Measurements from ENCODE around the gene SYT2. TPM values are rescaled to one million over a fixed set of nuclear protein-coding genes. Genes with fewer than 3 reads are reported as not detected.
"Not testable (repeated sequence)": the region's sequence is repeated elsewhere in the genome, so short reads cannot be mapped to it uniquely, and the experiment has no call there.

Gene SYT2
- total RNA-seq, 2 experiments from 2014 or later = not detected

GRCh38 chr1:202638701-202639305 lies 71.5 kb downstream of the SYT2 start:
- H3K27ac Mint-ChIP-seq; DNase-seq; ATAC-seq (ENCODE audit: low read depth); H3K4me3 Mint-ChIP-seq; H3K4me1 Mint-ChIP-seq; H3K9me3 Mint-ChIP-seq; POLR2A ChIA-PET; H3K36me3 Mint-ChIP-seq: not testable (repeated sequence)
- peaks cover 79% of the 10 kb centered on the region for H3K27me3 Mint-ChIP-seq

DNA sequence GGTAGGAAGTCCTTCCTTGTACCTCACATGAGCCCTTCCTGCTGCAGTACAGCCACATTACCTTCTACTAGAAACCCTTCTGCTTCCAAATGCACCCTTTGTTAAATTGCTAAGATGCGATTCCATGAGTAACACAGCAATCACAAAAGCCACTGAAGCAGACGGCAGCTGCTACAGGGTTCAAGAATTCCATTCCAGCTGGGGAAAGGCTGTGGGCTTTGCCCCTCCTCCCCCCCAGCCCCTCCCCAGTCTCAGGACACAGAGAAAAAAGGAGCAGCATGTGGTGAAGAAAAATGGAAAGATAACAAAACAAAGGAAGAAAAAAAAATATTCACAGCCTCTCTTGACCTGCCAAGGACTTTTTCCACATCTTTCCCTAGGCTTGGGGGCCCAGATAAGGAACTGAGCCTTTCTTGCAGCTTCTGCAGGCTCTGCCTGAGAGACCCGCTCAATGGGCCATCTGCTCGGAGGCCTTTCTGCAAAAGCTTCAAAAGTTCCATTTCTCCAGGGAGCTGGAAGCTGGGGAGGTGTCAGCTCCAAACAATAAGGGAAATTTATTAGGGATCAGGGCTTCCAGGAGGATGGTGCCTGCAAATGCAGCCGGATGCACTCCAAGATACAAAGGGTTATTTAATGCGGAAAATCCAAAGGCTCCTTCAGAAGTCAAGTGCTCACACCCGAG lies 72.1 kb downstream of the SYT2 start:
- Mint-ChIP-seq H3K27me3 (peaks cover 79% of the 10 kb centered on the region), H3K27ac (no peak overlapping the region), H3K36me3 (no peaks in the 10 kb centered on the region), H3K4me1 (peaks cover 2% of the 10 kb centered on the region), H3K4me3 (no peak overlapping the region), H3K9me3 (no peaks in the 10 kb centered on the region)
- no peak for DNase-seq
- ATAC-seq (ENCODE audit: low read depth) = no peak
- POLR2A ChIA-PET = no interaction called here

GRCh38 chr1:202637321-202638018 lies 72.8 kb downstream of the SYT2 start:
- H3K36me3 Mint-ChIP-seq; DNase-seq; H3K27ac Mint-ChIP-seq; POLR2A ChIA-PET; H3K4me3 Mint-ChIP-seq; H3K4me1 Mint-ChIP-seq; H3K9me3 Mint-ChIP-seq; ATAC-seq (ENCODE audit: low read depth): not testable (repeated sequence)
- H3K27me3 Mint-ChIP-seq = peaks cover 77% of the 10 kb centered on the region

DNA sequence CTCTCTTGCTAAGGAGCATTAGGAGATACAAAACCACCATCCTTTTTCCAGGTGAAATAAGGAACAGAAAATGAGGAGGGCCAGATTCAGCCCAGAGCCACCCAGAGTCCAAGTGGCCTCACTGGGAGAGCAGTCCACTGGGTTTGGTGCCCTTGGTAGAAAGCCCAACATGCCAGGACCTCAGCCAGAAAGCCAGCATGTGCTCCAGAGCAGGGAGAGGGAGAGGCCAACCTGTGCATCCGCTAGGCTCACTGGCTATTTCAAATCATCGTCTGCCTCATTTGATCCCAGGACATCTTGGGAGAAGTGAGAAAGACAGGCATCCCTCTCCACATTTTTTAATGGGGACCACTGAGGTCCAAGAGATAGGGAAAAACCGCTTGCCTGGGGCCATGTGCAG lies 74.1 kb downstream of the SYT2 start:
- H3K4me1 Mint-ChIP-seq; H3K4me3 Mint-ChIP-seq; DNase-seq; H3K36me3 Mint-ChIP-seq; H3K27ac Mint-ChIP-seq; ATAC-seq (ENCODE audit: low read depth); POLR2A ChIA-PET; H3K9me3 Mint-ChIP-seq: not testable (repeated sequence)
- H3K27me3 Mint-ChIP-seq = peaks cover 73% of the 10 kb centered on the region

DNA sequence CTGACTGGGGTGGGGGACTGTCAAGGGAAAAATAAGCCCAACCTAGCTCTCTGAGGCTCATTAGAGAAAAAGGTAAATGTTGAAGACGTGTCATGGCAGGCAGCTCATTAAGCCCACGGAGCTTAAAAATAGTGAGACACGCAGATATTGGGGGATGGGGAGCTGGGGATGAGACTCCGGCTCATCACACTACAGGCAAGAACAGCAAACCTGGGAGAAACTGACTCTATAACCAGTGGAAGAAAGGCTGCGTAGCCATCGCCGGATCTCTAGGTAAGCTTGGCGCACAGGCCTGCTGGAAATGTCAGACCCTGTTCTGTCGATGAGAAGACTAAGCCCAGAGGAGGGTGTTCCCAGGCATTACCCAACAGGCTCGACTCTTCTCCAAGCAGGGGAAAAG lies 78.0 kb downstream of the SYT2 start:
- Mint-ChIP-seq H3K4me3 (no peak overlapping the region), H3K4me1 (peaks cover 20% of the 10 kb centered on the region), H3K27ac (no peak overlapping the region), H3K36me3 (no peaks in the 10 kb centered on the region), H3K27me3 (peaks cover 56% of the 10 kb centered on the region), H3K9me3 (no peaks in the 10 kb centered on the region)
- ATAC-seq (ENCODE audit: low read depth) (no peak), DNase-seq (no peak)
- POLR2A ChIA-PET = no interaction called here

DNA sequence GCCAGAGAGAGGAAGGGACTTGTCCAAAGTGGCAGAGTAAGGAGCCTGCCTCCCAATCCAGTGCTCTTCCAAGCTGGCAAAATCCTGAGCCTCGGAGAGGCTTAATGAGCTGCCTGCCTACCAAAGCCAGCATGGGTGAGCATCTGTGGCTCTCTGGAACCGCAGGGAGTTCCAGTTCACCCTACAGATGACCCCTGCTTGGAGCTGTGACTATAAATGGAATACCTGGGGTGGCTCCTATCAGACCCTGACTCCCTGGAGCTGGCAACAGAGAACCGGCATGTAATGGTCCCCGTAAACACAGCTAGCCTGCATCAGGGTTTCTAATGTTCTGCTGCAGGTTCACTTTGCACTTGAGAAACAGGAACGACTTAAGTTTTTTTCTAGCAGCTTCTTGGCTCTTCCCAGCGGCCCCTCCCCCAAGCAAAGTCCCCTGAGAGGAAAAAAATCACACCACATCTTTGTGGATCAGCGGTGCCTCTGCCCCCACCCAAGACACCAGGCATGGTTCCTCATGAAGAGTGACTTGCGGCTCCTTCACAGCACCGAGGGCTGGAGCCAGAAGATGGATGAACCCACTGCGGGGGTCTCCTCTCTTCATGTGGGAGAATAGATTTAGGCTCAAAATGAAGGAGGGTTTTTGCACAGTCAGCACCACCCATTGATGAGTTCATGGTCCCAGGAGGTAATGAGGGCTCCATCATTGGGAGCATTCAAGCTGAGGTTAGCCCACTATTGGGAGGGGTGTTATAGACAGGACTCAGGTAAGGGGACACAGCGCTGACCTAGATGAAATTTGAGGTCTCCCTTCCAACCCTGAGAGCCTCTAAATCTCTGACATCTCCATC lies 79.0 kb downstream of the SYT2 start:
- Mint-ChIP-seq H3K36me3 (no peaks in the 10 kb centered on the region), H3K4me1 (peaks cover 22% of the 10 kb centered on the region), H3K27me3 (peaks cover 54% of the 10 kb centered on the region), H3K9me3 (no peaks in the 10 kb centered on the region), H3K27ac (no peak overlapping the region), H3K4me3 (no peak overlapping the region)
- POLR2A ChIA-PET = no interaction called here
- ATAC-seq (ENCODE audit: low read depth) (no peak), DNase-seq (no peak)

DNA sequence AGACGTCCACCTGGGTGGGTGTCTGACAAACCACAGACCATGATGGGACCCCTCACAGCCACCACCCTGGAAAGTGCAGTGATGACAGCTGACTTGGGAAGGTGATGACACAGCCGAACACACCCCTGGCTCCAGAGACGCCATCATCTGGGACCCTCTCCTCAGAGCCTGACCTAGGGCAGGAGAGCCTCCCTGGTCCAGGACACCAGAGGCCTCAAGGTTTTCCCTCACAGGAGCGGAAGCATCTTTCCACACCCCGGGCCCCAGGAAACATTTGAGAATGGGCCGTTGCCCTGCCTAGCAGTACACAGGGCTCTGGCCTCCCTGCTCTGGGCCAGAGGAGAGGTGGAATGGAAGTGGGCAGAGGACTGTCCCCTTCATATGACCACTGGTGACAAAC lies 79.7 kb downstream of the SYT2 start:
- Mint-ChIP-seq H3K4me3 (no peak overlapping the region), H3K9me3 (no peaks in the 10 kb centered on the region), H3K27me3 (peaks cover 48% of the 10 kb centered on the region), H3K4me1 (peaks cover 22% of the 10 kb centered on the region), H3K27ac (no peak overlapping the region), H3K36me3 (no peaks in the 10 kb centered on the region)
- POLR2A ChIA-PET = no interaction called here
- no peak for DNase-seq
- ATAC-seq (ENCODE audit: low read depth) = no peak

GRCh38 chr1:202630096-202630495 lies 80.2 kb downstream of the SYT2 start:
- H3K27me3 Mint-ChIP-seq = peaks cover 44% of the 10 kb centered on the region
- H3K4me3 Mint-ChIP-seq = not testable (repeated sequence)

GRCh38 chr1:202629257-202629811 lies 80.9 kb downstream of the SYT2 start:
- Mint-ChIP-seq H3K27me3 (peaks cover 43% of the 10 kb centered on the region), H3K4me1 (peaks cover 22% of the 10 kb centered on the region), H3K4me3 (peak overlapping the region; percentile 63), H3K27ac (peak overlapping the region; percentile 26)
- DNase-seq = peak; percentile 56
- H3K36me3 Mint-ChIP-seq, H3K9me3 Mint-ChIP-seq, POLR2A ChIA-PET: not testable (repeated sequence)
- ATAC-seq (ENCODE audit: low read depth) = peak; percentile 87

More at GRCh38 chr1:202630096-202630495, 80.2 kb downstream of the SYT2 start:
- POLR2A ChIA-PET; H3K9me3 Mint-ChIP-seq; DNase-seq; ATAC-seq (ENCODE audit: low read depth); H3K36me3 Mint-ChIP-seq: not testable (repeated sequence)
- Mint-ChIP-seq H3K27ac (peak overlapping the region; percentile 21), H3K4me1 (peaks cover 22% of the 10 kb centered on the region)

DNA sequence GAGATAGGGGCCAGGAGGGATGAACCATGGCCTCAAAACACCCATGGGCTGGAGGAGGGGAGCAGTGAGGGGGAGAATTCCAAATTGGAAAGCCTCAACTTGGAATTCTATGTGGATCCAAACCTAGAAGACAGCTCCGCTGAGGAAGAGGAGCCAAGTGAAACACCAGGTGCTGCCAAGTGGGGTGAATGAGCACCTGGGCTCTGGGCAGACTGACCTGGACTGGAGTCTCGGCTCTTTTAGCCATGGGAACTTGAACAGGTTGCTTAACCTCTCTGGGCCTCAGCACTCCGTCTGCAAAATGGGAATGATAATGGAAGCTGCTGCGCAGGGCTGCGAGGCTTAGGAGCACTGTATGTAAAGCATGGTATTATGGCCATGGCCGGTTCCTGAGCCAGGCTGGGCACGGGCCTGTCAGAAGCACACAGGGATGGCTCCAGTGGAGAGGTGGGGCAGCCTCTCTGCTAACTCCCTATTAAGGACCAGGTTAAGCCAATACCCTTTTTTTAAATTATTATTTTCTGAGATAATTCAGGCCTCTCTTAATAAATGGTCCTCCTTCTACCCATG lies 81.5 kb downstream of the SYT2 start:
- ATAC-seq (ENCODE audit: low read depth) = peak; percentile 7
- Mint-ChIP-seq H3K27me3 (peaks cover 37% of the 10 kb centered on the region), H3K27ac (peak overlapping the region; percentile 26), H3K9me3 (no peaks in the 10 kb centered on the region), H3K36me3 (no peaks in the 10 kb centered on the region), H3K4me3 (peak overlapping the region; percentile 63), H3K4me1 (peaks cover 22% of the 10 kb centered on the region)
- no peak for DNase-seq
- POLR2A ChIA-PET = no interaction called here

GRCh38 chr1:202627841-202628565 lies 82.3 kb downstream of the SYT2 start:
- no peak for ATAC-seq (ENCODE audit: low read depth)
- DNase-seq = no peak
- no peaks in the 10 kb centered on the region for H3K36me3 Mint-ChIP-seq
- H3K9me3 Mint-ChIP-seq = no peaks in the 10 kb centered on the region
- POLR2A ChIA-PET = no interaction called here
- H3K27me3 Mint-ChIP-seq = peaks cover 32% of the 10 kb centered on the region
- H3K27ac Mint-ChIP-seq = no peak overlapping the region
- H3K4me3 Mint-ChIP-seq = no peak overlapping the region
- peaks cover 22% of the 10 kb centered on the region for H3K4me1 Mint-ChIP-seq

GRCh38 chr1:202627036-202627435 lies 83.2 kb downstream of the SYT2 start:
- peaks cover 22% of the 10 kb centered on the region for H3K4me1 Mint-ChIP-seq
- H3K36me3 Mint-ChIP-seq; ATAC-seq (ENCODE audit: low read depth); H3K27ac Mint-ChIP-seq; H3K4me3 Mint-ChIP-seq; POLR2A ChIA-PET; H3K9me3 Mint-ChIP-seq; DNase-seq: not testable (repeated sequence)
- peaks cover 24% of the 10 kb centered on the region for H3K27me3 Mint-ChIP-seq

Measured in activated naive CD8-positive, alpha-beta T cell treated with anti-CD3 and anti-CD28 coated beads, Interleukin-2, amount 10 ng/mL, durations not matched to agents 7 days and 5 days (primary cell).